Liver (tissue), 3 donors: ENCODE results near the gene ATOX1.

ENCODE experiments used
- RAD21 ChIP-seq, 2 donors: IDR thresholded peaks; 2 replicates each; pipeline ENCODE4 v1.6.1; 2016; ENCODE audit warnings: antibody characterized with exemption in 2 of 2, mild to moderate bottlenecking in 2 of 2
- TF ChIP-seq, protein P1 (sequence below): fragments of 150-350 bp; IDR thresholded peaks from 2 replicates; pipeline ENCODE4 v1.5.1; 2017; ENCODE audit warnings: improper control_type of control experiment, low read depth, low read length; ENCODE audit not compliant: missing input control
- donor health status: healthy.
- donor health status: healthy.

DNA sequence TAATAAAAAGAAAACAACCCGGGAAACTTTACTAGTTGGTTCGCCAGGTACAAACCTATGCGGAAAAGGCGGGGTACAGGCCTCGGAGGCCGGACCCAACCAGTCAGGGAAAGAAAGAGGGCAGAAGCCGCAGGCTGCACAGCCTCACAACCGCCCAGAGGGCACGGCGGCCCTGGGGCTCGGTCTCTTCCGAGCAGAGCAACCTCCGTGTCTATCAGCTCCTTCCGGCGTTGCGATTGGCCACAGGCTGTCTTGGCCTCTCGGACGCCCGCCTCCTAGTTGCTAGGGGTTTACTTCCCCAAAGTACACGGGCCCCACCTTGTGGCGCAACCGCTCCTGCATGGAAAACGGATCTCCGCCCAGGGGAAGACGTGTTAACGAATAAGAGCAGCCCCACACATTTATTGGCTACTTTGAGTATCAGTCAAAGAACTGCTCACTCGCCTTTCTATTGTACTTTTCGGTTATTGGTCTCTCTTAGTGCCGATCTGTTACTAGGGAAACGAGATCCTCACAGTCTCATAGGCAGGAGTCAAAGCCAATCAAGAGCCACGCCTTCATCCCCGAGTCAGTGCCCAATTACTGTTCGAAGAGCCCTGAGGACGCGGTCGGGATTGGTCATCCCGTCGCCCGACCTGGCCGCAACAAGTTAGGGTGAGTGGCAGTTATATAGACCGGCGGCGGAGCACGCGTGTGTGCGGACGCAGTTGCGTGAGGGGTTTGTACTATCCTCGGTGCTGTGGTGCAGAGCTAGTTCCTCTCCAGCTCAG lies 13.0 kb upstream of the ATOX1 start, which contains the start of gene G3BP1:
- TF ChIP-seq, protein P1, sequence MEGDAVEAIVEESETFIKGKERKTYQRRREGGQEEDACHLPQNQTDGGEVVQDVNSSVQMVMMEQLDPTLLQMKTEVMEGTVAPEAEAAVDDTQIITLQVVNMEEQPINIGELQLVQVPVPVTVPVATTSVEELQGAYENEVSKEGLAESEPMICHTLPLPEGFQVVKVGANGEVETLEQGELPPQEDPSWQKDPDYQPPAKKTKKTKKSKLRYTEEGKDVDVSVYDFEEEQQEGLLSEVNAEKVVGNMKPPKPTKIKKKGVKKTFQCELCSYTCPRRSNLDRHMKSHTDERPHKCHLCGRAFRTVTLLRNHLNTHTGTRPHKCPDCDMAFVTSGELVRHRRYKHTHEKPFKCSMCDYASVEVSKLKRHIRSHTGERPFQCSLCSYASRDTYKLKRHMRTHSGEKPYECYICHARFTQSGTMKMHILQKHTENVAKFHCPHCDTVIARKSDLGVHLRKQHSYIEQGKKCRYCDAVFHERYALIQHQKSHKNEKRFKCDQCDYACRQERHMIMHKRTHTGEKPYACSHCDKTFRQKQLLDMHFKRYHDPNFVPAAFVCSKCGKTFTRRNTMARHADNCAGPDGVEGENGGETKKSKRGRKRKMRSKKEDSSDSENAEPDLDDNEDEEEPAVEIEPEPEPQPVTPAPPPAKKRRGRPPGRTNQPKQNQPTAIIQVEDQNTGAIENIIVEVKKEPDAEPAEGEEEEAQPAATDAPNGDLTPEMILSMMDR, result peak; percentile 73
- peak; percentile 71 to 86 for TF ChIP-seq RAD21 (IDR thresholded peaks at IDR 0.05)
